GM10266 (cell line): ENCODE results near the gene PIEZO2.

Experiments used
- DNase-seq: peaks from one replicate; pipeline ENCODE4 v3.0.0; 2012; ENCODE audit errors: extremely low spot score
- CTCF ChIP-seq: IDR thresholded peaks from 2 replicates; pipeline ENCODE4 v1.5.1; 2012; ENCODE audit warnings: mild to moderate bottlenecking, low read depth; ENCODE audit not compliant: control insufficient read depth, insufficient read depth; ENCODE audit errors: missing control alignments

Gene PIEZO2

GRCh38 chr18:10858477-10858876, 290.9 kb downstream of the PIEZO2 start:
- no peak for DNase-seq
- TF ChIP-seq CTCF: no peak

GRCh38 chr18:10856132-10856531, 293.2 kb downstream of the PIEZO2 start:
- no peak for TF ChIP-seq CTCF

GRCh38 chr18:10852385-10853303, 296.7 kb downstream of the PIEZO2 start:
- no peak for DNase-seq
- no peak for TF ChIP-seq CTCF

More at GRCh38 chr18:10856132-10856531, 293.2 kb downstream of the PIEZO2 start:
- DNase-seq: no peak

- peak; percentile 43 for DNase-seq
- TF ChIP-seq CTCF: peak; percentile 69
Observed at GRCh38 chr18:10851824-10852319, 297.5 kb downstream of the PIEZO2 start.

GRCh38 chr18:10850840-10851239, 298.5 kb downstream of the PIEZO2 start:
- DNase-seq: no peak
- no peak for TF ChIP-seq CTCF

- DNase-seq: no peak
- no peak for TF ChIP-seq CTCF
Observed at GRCh38 chr18:10850216-10850615, 299.2 kb downstream of the PIEZO2 start.

GRCh38 chr18:10847907-10848306, 301.5 kb downstream of the PIEZO2 start:
- DNase-seq: no peak
- no peak for TF ChIP-seq CTCF
